ENCODE data around the gene NCAPD3. TPM values are rescaled to one million over a fixed set of nuclear protein-coding genes. Genes with fewer than 3 reads are reported as not detected.

The NCAPD3 gene
- total and polyA plus RNA-seq, 4 donors, result 4.4 to 23.5 (median 16.5) TPM

GRCh38 chr11:134229126-134229790 lies 5.5 kb upstream of the NCAPD3 start:
- ATAC-seq (ENCODE audit: insufficient read depth, low FRiP score) (no peak), DNase-seq (no peak)
- WGBS, 2 donors, result 77 to 83% methylated on average over 6 of the region's 6 CpGs
- TF ChIP-seq CTCF (IDR thresholded peaks at IDR 0.05; ENCODE audit: control extremely low read depth, extremely low read depth), result no peak
- Histone ChIP-seq H3K9me3 (ENCODE audit: control insufficient read depth in 4 of 4, insufficient read depth in 3 of 4, low read length in 3 of 4) (no peaks in the 10 kb centered on the region), H3K36me3 (ENCODE audit: control insufficient read depth in 4 of 4, insufficient read depth in 4 of 4, low read length in 4 of 4) (peaks cover 0 to 6% (median 0%) of the 10 kb centered on the region in 4 donors), H3K27ac (ENCODE audit: low read depth in 1 of 2, low read length in 1 of 2) (no peak overlapping the region), H3K9ac (ENCODE audit: insufficient read depth in 1 of 2, low read length in 2 of 2) (no peak overlapping the region), H3K4me1 (ENCODE audit: control insufficient read depth in 5 of 5, insufficient read depth in 5 of 5, low read length in 5 of 5) (peaks cover 4 to 22% (median 12%) of the 10 kb centered on the region in 5 donors), H3K4me3 (no peak overlapping the region), H3K27me3 (ENCODE audit: control insufficient read depth in 3 of 3, insufficient read depth in 3 of 3, low read length in 2 of 3) (no peaks in the 10 kb centered on the region)

GRCh38 chr11:134228625-134229024 lies 4.9 kb upstream of the NCAPD3 start:
- no peak for TF ChIP-seq CTCF (IDR thresholded peaks at IDR 0.05; ENCODE audit: control extremely low read depth, extremely low read depth)
- WGBS, 2 donors, result 87 to 90% methylated on average over 6 of the region's 6 CpGs
- Histone ChIP-seq H3K27me3 (ENCODE audit: control insufficient read depth in 3 of 3, insufficient read depth in 3 of 3, low read length in 2 of 3) (no peaks in the 10 kb centered on the region), H3K4me1 (ENCODE audit: control insufficient read depth in 5 of 5, insufficient read depth in 5 of 5, low read length in 5 of 5) (peaks cover 4 to 22% (median 12%) of the 10 kb centered on the region in 5 donors), H3K36me3 (ENCODE audit: control insufficient read depth in 4 of 4, insufficient read depth in 4 of 4, low read length in 4 of 4) (peaks cover 0 to 6% (median 0%) of the 10 kb centered on the region in 4 donors), H3K9ac (ENCODE audit: insufficient read depth in 1 of 2, low read length in 2 of 2) (no peak overlapping the region), H3K27ac (ENCODE audit: low read depth in 1 of 2, low read length in 1 of 2) (no peak overlapping the region), H3K9me3 (ENCODE audit: control insufficient read depth in 4 of 4, insufficient read depth in 3 of 4, low read length in 3 of 4) (no peaks in the 10 kb centered on the region), H3K4me3 (no peak overlapping the region)
- ATAC-seq (ENCODE audit: insufficient read depth, low FRiP score) (no peak), DNase-seq (no peak)

- Histone ChIP-seq H3K4me3 (no peak overlapping the region), H3K27ac (ENCODE audit: low read depth in 1 of 2, low read length in 1 of 2) (no peak overlapping the region), H3K9ac (ENCODE audit: insufficient read depth in 1 of 2, low read length in 2 of 2) (no peak overlapping the region), H3K4me1 (ENCODE audit: control insufficient read depth in 5 of 5, insufficient read depth in 5 of 5, low read length in 5 of 5) (peaks cover 4 to 34% (median 14%) of the 10 kb centered on the region in 5 donors), H3K36me3 (ENCODE audit: control insufficient read depth in 4 of 4, insufficient read depth in 4 of 4, low read length in 4 of 4) (peaks cover 0 to 6% (median 0%) of the 10 kb centered on the region in 4 donors), H3K27me3 (ENCODE audit: control insufficient read depth in 3 of 3, insufficient read depth in 3 of 3, low read length in 2 of 3) (no peaks in the 10 kb centered on the region), H3K9me3 (ENCODE audit: control insufficient read depth in 4 of 4, insufficient read depth in 3 of 4, low read length in 3 of 4) (no peaks in the 10 kb centered on the region)
- 73 to 84% methylated on average over 5 of the region's 5 CpGs for WGBS, 2 donors
- no peak for ATAC-seq (ENCODE audit: insufficient read depth, low FRiP score)
- DNase-seq, result no peak
- no peak for TF ChIP-seq CTCF (IDR thresholded peaks at IDR 0.05; ENCODE audit: control extremely low read depth, extremely low read depth)
These were observed 3.1 kb upstream of the NCAPD3 start for GRCh38 chr11:134226806-134227325.

Measured in lung (tissue), 12 donors.